B cell (primary cell): Measurements from ENCODE around the gene NPPB. TPM values are rescaled to one million over a fixed set of nuclear protein-coding genes. Genes with fewer than 3 reads are reported as not detected.

Experiments
- ATAC-seq: fragments of 200-7000 bp; cut with Tn5 transposase; one replicate; pipeline ENCODE4 v1.10.0; 2021; ENCODE audit warnings: low read depth, mild to moderate bottlenecking, moderate number of reproducible peaks, moderate library complexity
- CTCF ChIA-PET: fragments of 350-600 bp; sonication (Branson Sonifier 250); formaldehyde crosslinking; loops from one replicate; lab custom pipeline; 2021; ENCODE audit warnings: antibody characterized with exemption, inconsistent platforms; lab: Charles Lee
- POLR2A ChIA-PET: fragments of 350-600 bp; sonication (Branson Sonifier 250); formaldehyde crosslinking; loops from one replicate; lab custom pipeline; 2021; ENCODE audit warnings: antibody characterized with exemption; lab: Charles Lee
- DNase-seq: peaks from one replicate; pipeline ENCODE4 v3.0.0; 2013
- H2AFZ ChIP-seq: 2 replicates; pipeline ENCODE4 v1.6.1; 2012; ENCODE audit warnings: mild to moderate bottlenecking, low read depth, low read length; ENCODE audit not compliant: insufficient read depth, poor library complexity, severe bottlenecking
- H3K27ac ChIP-seq, 2 donors: 1 replicate in 1 of 2; 2 replicates in 1 of 2; pipeline ENCODE4 v1.5.1; 2012 to 2013; ENCODE audit warnings: low read length in 2 of 2, mild to moderate bottlenecking in 2 of 2, moderate library complexity in 1 of 2
- H3K27me3 ChIP-seq, 4 experiments: fragments of 200-600 bp in 1 of 4; sonication (generic) in 1 of 4; replicated peaks in 1 of 4; 1 replicate in 2 of 4; 2 replicates in 2 of 4; pipeline versions ENCODE4 v1.6.1 to v1.7.0; 2013 to 2016; ENCODE audit warnings: low read length in 3 of 4, mild to moderate bottlenecking in 2 of 4, mixed read lengths in 1 of 4, moderate library complexity in 1 of 4; ENCODE audit not compliant: insufficient read depth in 4 of 4, control insufficient read depth in 3 of 4; ENCODE audit errors: control extremely low read depth in 1 of 4
- H3K36me3 ChIP-seq, 2 experiments: replicated peaks in 1 of 2; 1 replicate in 1 of 2; 2 replicates in 1 of 2; pipeline versions ENCODE4 v1.6.1 to v1.7.1; 2013; ENCODE audit warnings: low read length in 1 of 2; ENCODE audit not compliant: insufficient read depth in 2 of 2, control insufficient read depth in 1 of 2; ENCODE audit errors: control extremely low read depth in 1 of 2, extremely low read depth in 1 of 2
- H3K4me1 ChIP-seq, 2 donors: fragments of 200-600 bp in 1 of 2; sonication (generic) in 1 of 2; 1 replicate in 1 of 2; 2 replicates in 1 of 2; pipeline versions ENCODE4 v1.5.1 to v1.6.1; 2013 to 2017; ENCODE audit warnings: low read length in 2 of 2; ENCODE audit not compliant: control insufficient read depth in 2 of 2, insufficient read depth in 2 of 2
- H3K4me2 ChIP-seq: replicated peaks from 2 replicates; pipeline ENCODE3; 2012; ENCODE audit warnings: mild to moderate bottlenecking, low read depth, low read length; ENCODE audit not compliant: poor library complexity, severe bottlenecking
- H3K4me3 ChIP-seq, 5 experiments: fragments of 200-600 bp in 1 of 5; sonication (generic) in 1 of 5; 1 replicate in 3 of 5; 2 replicates in 2 of 5; pipeline versions ENCODE4 v1.5.1 to v1.7.0; 2011 to 2016; ENCODE audit warnings: low read length in 4 of 5, mild to moderate bottlenecking in 4 of 5, low read depth in 2 of 5, control low read depth in 1 of 5, moderate library complexity in 1 of 5; ENCODE audit not compliant: insufficient read depth in 1 of 5; ENCODE audit errors: control extremely low read depth in 1 of 5, extremely low read depth in 1 of 5
- H3K79me2 ChIP-seq: fragments of 200-600 bp; sonication (generic); one replicate; pipeline ENCODE4 v1.6.0; 2016; ENCODE audit warnings: low read length; ENCODE audit not compliant: control insufficient read depth, insufficient read depth
- H3K9ac ChIP-seq: fragments of 200-600 bp; sonication (generic); 2 replicates; pipeline ENCODE4 v1.6.1; 2017; ENCODE audit warnings: mild to moderate bottlenecking, low read length, moderate library complexity
- H3K9me3 ChIP-seq, 3 donors: one replicate each; pipeline versions ENCODE4 v1.6.1 to v1.7.1; 2013; ENCODE audit warnings: low read length in 2 of 3; ENCODE audit not compliant: control insufficient read depth in 2 of 3, insufficient read depth in 1 of 3; ENCODE audit errors: control extremely low read depth in 1 of 3
- H4K20me1 ChIP-seq: 2 replicates; pipeline ENCODE4 v1.6.0; 2012; ENCODE audit warnings: mild to moderate bottlenecking, low read length; ENCODE audit not compliant: insufficient read depth, control insufficient read depth, poor library complexity, severe bottlenecking
- H3K27ac Mint-ChIP-seq: one replicate; pipeline ENCODE4 v1.8.0; 2021; ENCODE audit warnings: mixed read lengths
- H3K27me3 Mint-ChIP-seq: one replicate; pipeline ENCODE4 v1.8.0; 2021; ENCODE audit warnings: mixed read lengths
- H3K4me1 Mint-ChIP-seq: one replicate; pipeline ENCODE4 v1.8.0; 2021; ENCODE audit warnings: mixed read lengths
- H3K4me3 Mint-ChIP-seq: one replicate; pipeline ENCODE4 v1.8.0; 2021; ENCODE audit warnings: mixed read lengths
- H3K9me3 Mint-ChIP-seq: one replicate; pipeline ENCODE4 v1.8.0; 2022; ENCODE audit warnings: mixed read lengths; ENCODE audit not compliant: insufficient read depth
- EZH2 ChIP-seq: IDR thresholded peaks from 2 replicates; pipeline ENCODE4 v1.6.1; 2012; ENCODE audit warnings: borderline replicate concordance, low read depth, mild to moderate bottlenecking, moderate library complexity, low read length; ENCODE audit not compliant: insufficient read depth, poor library complexity, severe bottlenecking
- WGBS: methylation state at CpG from one replicate; pipeline ENCODE4 v1.1.5; 2013; ENCODE audit warnings: missing lambda C conversion rate; ENCODE audit not compliant: insufficient coverage; 5-methylcytosine and 5-hydroxymethylcytosine counted together
- intact Hi-C: fragments of 100-400 bp; cut with micrococcal nuclease; formaldehyde crosslinking; loops from one replicate; pipeline ENCODE4 v1.10.0; 2022
- polyA plus RNA-seq: library from polyadenylated mRNA; depleted of rRNA; stranded (reverse); fragments of >200 nt; gene quantifications from 2 replicates; pipeline ENCODE4 v1.2.3, GENCODE V29; 2012
- total RNA-seq, 2 donors: library from RNA; stranded (reverse); fragments of 120-200 nt in 1 of 2; gene quantifications; 1 replicate in 1 of 2; 2 replicates in 1 of 2; pipeline versions ENCODE4 v1.2.3 to v1.2.4, GENCODE V29; 2013 to 2022
- TF ChIP-seq, protein P1 (sequence below): fragments of 200-600 bp; IDR thresholded peaks from one replicate; pipeline ENCODE4 v1.8.0; 2022; ENCODE audit warnings: antibody characterized with exemption, mild to moderate bottlenecking

The NPPB gene
- total and polyA plus RNA-seq, 2 donors (not counting 1 experiment from before 2014, with no cell fraction given), result not detected

DNA sequence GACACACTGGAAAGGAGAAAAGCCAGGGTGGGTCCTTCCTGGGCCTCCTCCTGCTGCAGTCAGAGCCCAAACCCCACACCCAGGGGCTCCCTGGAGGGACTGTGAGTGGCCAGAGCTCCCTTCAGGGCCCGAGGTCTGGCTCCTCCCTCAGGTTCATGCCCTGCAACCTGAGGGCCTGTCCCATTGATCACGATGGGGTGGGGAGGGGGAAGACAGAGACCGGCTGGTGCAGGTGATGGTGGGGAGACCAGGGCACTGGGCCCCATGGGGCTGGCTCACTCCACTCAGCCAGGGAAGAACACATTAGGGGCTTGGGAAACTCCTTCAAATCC, 30.1 kb upstream of the NPPB start:
- POLR2A ChIA-PET, result no interaction called here
- TF ChIP-seq, protein P1, sequence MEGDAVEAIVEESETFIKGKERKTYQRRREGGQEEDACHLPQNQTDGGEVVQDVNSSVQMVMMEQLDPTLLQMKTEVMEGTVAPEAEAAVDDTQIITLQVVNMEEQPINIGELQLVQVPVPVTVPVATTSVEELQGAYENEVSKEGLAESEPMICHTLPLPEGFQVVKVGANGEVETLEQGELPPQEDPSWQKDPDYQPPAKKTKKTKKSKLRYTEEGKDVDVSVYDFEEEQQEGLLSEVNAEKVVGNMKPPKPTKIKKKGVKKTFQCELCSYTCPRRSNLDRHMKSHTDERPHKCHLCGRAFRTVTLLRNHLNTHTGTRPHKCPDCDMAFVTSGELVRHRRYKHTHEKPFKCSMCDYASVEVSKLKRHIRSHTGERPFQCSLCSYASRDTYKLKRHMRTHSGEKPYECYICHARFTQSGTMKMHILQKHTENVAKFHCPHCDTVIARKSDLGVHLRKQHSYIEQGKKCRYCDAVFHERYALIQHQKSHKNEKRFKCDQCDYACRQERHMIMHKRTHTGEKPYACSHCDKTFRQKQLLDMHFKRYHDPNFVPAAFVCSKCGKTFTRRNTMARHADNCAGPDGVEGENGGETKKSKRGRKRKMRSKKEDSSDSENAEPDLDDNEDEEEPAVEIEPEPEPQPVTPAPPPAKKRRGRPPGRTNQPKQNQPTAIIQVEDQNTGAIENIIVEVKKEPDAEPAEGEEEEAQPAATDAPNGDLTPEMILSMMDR, result no peak
- TF ChIP-seq EZH2, result no peak
- Histone ChIP-seq H3K27me3 (no peaks in the 10 kb centered on the region), H2AFZ (no peak overlapping the region), H3K36me3 (no peaks in the 10 kb centered on the region), H3K9me3 (no peaks in the 10 kb centered on the region), H4K20me1 (no peaks in the 10 kb centered on the region), H3K9ac (no peak overlapping the region), H3K4me2 (no peak overlapping the region), H3K4me1 (no peaks in the 10 kb centered on the region), H3K79me2 (no peaks in the 10 kb centered on the region), H3K4me3 (no peak overlapping the region), H3K27ac (no peak overlapping the region)
- H3K27ac Mint-ChIP-seq, result no peak overlapping the region
- CTCF ChIA-PET, result no interaction called here
- no peaks in the 10 kb centered on the region for H3K4me1 Mint-ChIP-seq
- 56% methylated on average over 3 of the region's 3 CpGs for WGBS
- H3K27me3 Mint-ChIP-seq, result peaks cover 3% of the 10 kb centered on the region
- no peak for DNase-seq
- intact Hi-C loops, result no loop called here
- H3K4me3 Mint-ChIP-seq, result no peak overlapping the region
- no peak for ATAC-seq
- H3K9me3 Mint-ChIP-seq, result no peaks in the 10 kb centered on the region

DNA sequence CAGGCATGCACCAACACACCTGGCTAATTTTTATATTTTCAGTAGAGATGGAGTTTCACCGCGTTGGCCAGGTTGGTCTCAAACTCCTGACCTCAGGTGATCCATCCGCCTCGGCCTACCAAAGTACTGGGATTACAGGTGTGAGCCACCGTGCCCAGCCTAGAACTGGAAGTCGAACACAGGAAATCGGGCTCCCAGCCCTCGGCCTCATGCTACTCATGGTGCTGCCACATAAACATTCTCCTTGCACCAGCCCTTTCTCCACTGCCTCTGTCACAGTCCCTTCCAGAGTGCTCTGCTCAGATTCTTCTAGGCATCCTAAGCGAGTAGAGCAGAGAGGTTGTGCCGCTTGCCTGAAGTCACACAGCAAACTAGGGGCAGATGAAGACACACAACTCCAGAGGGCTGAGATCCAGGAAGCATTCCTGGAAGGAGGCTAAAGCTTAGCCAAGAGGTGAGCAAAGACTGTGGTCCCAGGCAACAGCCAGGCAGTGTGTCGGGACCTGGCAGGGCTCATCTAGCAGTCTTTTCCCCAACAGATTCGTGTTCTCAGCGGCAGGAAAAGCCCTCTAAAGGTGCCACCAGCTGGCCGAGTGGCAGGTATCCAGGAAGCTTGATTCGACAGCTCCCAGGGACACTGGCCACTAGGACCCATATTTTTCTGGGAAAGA, 29.6 kb upstream of the NPPB start:
- peaks cover 2% of the 10 kb centered on the region for H3K27me3 Mint-ChIP-seq
- H3K4me2 ChIP-seq, result no peak overlapping the region
- TF ChIP-seq, protein P1, result no peak
- TF ChIP-seq EZH2, result no peak
- H3K79me2 ChIP-seq, result no peaks in the 10 kb centered on the region
- no peaks in the 10 kb centered on the region for H4K20me1 ChIP-seq
- DNase-seq, result no peak
- no peak overlapping the region for H3K4me3 Mint-ChIP-seq
- no peaks in the 10 kb centered on the region for H3K27me3 ChIP-seq
- no peak overlapping the region for H3K9ac ChIP-seq
- no peaks in the 10 kb centered on the region for H3K36me3 ChIP-seq
- no peak overlapping the region for H3K27ac Mint-ChIP-seq
- intact Hi-C loops, result no loop called here
- no peak overlapping the region for H3K27ac ChIP-seq
- H2AFZ ChIP-seq, result no peak overlapping the region
- no peaks in the 10 kb centered on the region for H3K9me3 Mint-ChIP-seq
- ATAC-seq, result no peak
- no peaks in the 10 kb centered on the region for H3K4me1 Mint-ChIP-seq
- H3K4me1 ChIP-seq, result no peaks in the 10 kb centered on the region
- no peak overlapping the region for H3K4me3 ChIP-seq
- ChIA-PET CTCF (no interaction called here), POLR2A (no interaction called here)
- WGBS, result 98% methylated on average over 15 of the region's 15 CpGs
- no peaks in the 10 kb centered on the region for H3K9me3 ChIP-seq
